Gastroesophageal sphincter (tissue), 4 donors: Measurements from ENCODE around the gene FGF7. TPM values are rescaled to one million over a fixed set of nuclear protein-coding genes. Genes with fewer than 3 reads are reported as not detected.

ENCODE experiments used
- ATAC-seq: fragments of 150-250 bp; one replicate; pipeline ENCODE4 v1.9.1; 2016; ENCODE audit warnings: mild to moderate bottlenecking, moderate library complexity
- H3K27ac ChIP-seq, 4 donors: fragments of 200-600 bp; sonication (generic) in 3 of 4; 1 replicate in 3 of 4; 2 replicates in 1 of 4; pipeline ENCODE4 v1.5.1; 2016 to 2019
- H3K27me3 ChIP-seq: fragments of 200-600 bp; sonication (generic); one replicate; pipeline ENCODE4 v1.5.1; 2019
- H3K36me3 ChIP-seq, 2 donors: fragments of 200-600 bp; sonication (generic); one replicate each; pipeline ENCODE4 v1.5.1; 2019; ENCODE audit warnings: control low read depth in 1 of 2
- H3K4me1 ChIP-seq, 3 donors: fragments of 200-600 bp; sonication (generic); 1 replicate in 2 of 3; 2 replicates in 1 of 3; pipeline ENCODE4 v1.5.1; 2016 to 2019; ENCODE audit warnings: control low read depth in 2 of 3
- H3K4me3 ChIP-seq, 2 donors: fragments of 200-600 bp; sonication (generic); one replicate each; pipeline ENCODE4 v1.5.1; 2019; ENCODE audit warnings: mild to moderate bottlenecking in 1 of 2, moderate library complexity in 1 of 2
- H3K9me3 ChIP-seq, 3 donors: fragments of 200-600 bp; sonication (generic); one replicate each; pipeline ENCODE4 v1.5.1; 2017 to 2019; ENCODE audit warnings: control low read depth in 2 of 3
- EP300 ChIP-seq: sonication (generic); formaldehyde crosslinking; IDR thresholded peaks from one replicate; pipeline ENCODE4 v1.6.1; 2017; ENCODE audit warnings: antibody characterized with exemption, mild to moderate bottlenecking
- POLR2A ChIP-seq, 2 donors: fragments of 450-650 bp; IDR thresholded peaks; one replicate each; pipeline ENCODE4 v1.6.1; 2017; ENCODE audit warnings: antibody characterized with exemption in 2 of 2, mild to moderate bottlenecking in 2 of 2, moderate library complexity in 1 of 2
- POLR2AphosphoS5 ChIP-seq: sonication (generic); formaldehyde crosslinking; IDR thresholded peaks from one replicate; pipeline ENCODE4 v1.6.1; 2017; ENCODE audit warnings: antibody characterized with exemption
- WGBS, 2 donors: methylation state at CpG; one replicate each; pipeline ENCODE4 v1.1.5; 2018; ENCODE audit warnings: low coverage in 1 of 2; 5-methylcytosine and 5-hydroxymethylcytosine counted together
- total RNA-seq, 4 donors: library from RNA; depleted of rRNA; stranded (reverse); fragments of >200 nt; gene quantifications; one replicate each; pipeline ENCODE4 v1.1.0, GENCODE V29; 2016
- TF ChIP-seq, protein P1 (sequence below), 4 experiments: fragments of 200-600 bp in 2 of 4; fragments of 450-650 bp in 2 of 4; sonication (generic) in 1 of 4; IDR thresholded peaks; one replicate each; pipeline ENCODE4 v1.5.1; 2017 to 2019; ENCODE audit warnings: antibody characterized with exemption in 4 of 4, mild to moderate bottlenecking in 2 of 4, moderate library complexity in 2 of 4

The FGF7 gene
- total RNA-seq, 4 donors from 2014 or later, result 67.5 to 106 (median 83.1) TPM

DNA sequence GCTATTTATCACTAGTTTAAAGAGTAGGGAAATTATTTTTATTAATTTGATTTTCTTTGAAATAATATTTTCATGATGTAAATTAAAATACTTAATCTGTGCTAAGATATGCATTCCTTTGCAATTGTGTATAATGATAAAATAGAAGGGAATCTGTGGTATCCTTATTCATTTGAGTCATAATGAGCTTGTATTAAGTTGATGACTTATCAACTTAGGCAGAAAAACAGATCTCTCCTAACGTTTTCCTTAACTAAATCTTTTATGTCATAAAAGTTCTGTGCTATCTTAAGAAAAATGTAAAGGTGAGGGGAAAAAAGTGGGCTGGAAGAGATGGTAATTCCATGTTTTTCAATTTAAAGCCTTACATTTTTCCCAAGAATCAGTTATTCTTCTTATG lies 1.9 kb downstream of the FGF7 start:
- Histone ChIP-seq H3K27ac (peak overlapping the region; percentile 71 to 94 (median 78)), H3K9me3 (no peaks in the 10 kb centered on the region), H3K36me3 (no peaks in the 10 kb centered on the region), H3K4me1 (peaks cover 0 to 25% (median 0%) of the 10 kb centered on the region in 3 donors), H3K27me3 (no peaks in the 10 kb centered on the region), H3K4me3 (peak overlapping the region; percentile 55 to 98)
- WGBS, 2 donors, result 7 to 18% methylated on average over 1 of the region's 1 CpG
- TF ChIP-seq POLR2AphosphoS5, result no peak
- no peak for TF ChIP-seq POLR2A (IDR thresholded peaks at IDR 0.05)
- TF ChIP-seq, protein P1, sequence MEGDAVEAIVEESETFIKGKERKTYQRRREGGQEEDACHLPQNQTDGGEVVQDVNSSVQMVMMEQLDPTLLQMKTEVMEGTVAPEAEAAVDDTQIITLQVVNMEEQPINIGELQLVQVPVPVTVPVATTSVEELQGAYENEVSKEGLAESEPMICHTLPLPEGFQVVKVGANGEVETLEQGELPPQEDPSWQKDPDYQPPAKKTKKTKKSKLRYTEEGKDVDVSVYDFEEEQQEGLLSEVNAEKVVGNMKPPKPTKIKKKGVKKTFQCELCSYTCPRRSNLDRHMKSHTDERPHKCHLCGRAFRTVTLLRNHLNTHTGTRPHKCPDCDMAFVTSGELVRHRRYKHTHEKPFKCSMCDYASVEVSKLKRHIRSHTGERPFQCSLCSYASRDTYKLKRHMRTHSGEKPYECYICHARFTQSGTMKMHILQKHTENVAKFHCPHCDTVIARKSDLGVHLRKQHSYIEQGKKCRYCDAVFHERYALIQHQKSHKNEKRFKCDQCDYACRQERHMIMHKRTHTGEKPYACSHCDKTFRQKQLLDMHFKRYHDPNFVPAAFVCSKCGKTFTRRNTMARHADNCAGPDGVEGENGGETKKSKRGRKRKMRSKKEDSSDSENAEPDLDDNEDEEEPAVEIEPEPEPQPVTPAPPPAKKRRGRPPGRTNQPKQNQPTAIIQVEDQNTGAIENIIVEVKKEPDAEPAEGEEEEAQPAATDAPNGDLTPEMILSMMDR (IDR thresholded peaks at IDR 0.05), result no peak
- no peak for TF ChIP-seq EP300
- ATAC-seq, result no peak

DNA sequence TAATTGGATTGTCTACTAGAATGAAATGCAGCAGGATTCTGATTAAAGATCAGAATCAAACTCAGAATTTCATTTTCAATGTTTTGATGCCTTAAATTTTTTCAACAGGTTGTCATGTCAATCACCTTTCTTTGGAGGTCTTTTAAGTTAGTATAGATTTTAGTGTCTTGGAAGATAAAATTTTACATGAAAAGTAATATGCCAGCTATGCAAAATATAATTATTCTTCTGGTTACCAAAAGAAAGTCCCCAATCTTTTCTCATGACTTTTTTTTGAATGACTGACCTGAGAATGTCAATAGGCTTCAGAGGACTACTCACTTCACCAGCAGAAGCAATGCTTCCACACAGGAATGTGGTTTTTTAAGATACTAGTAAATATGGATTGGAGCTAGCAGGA lies 4.3 kb downstream of the FGF7 start:
- H3K27me3 ChIP-seq, result no peaks in the 10 kb centered on the region
- H3K36me3 ChIP-seq, result no peaks in the 10 kb centered on the region
- ATAC-seq, result no peak
- peak overlapping the region; percentile 55 to 98 for H3K4me3 ChIP-seq
- peaks cover 0 to 32% (median 0%) of the 10 kb centered on the region in 3 donors for H3K4me1 ChIP-seq
- peak overlapping the region; percentile 71 to 78 (median 76) for H3K27ac ChIP-seq
- no peak for TF ChIP-seq POLR2A (IDR thresholded peaks at IDR 0.05)
- no peak for TF ChIP-seq EP300
- TF ChIP-seq POLR2AphosphoS5, result no peak
- TF ChIP-seq, protein P1 (IDR thresholded peaks at IDR 0.05), result no peak
- no peaks in the 10 kb centered on the region for H3K9me3 ChIP-seq

DNA sequence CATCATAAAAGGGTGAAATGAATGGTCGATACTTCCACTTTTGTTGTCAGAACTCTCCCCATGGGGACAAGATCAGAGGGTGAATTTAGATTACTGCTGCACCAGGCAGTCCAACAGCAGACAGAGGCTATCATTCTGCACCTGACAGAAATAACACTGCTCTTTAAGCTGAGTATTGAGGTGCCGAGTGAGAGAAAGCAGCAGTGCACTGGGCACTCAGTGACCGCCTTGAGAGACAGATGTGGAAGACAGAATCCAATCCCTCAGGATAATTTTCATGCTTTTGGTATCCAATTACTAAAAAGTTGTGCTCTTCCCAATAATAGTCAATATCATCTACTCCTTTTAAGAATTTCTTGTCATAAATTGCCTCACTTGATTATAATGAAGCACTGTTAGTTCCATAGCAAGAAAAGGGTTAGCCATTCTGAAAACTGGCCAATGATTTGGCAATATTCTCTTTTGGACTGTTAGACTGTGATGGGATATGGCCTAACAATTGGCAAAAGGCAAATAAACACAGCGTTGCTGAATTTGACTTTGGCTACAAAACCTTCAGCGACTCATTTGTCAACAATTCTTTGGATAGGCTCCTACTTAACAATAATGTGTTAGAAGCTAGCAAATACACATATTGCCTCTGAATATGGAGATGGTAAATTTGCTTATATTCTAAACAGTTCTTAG lies 5.5 kb downstream of the FGF7 start:
- H3K9me3 ChIP-seq, result no peaks in the 10 kb centered on the region
- no peaks in the 10 kb centered on the region for H3K27me3 ChIP-seq
- H3K27ac ChIP-seq, result peak overlapping the region; percentile 71 to 78 (median 76)
- H3K4me1 ChIP-seq, result peaks cover 0 to 39% (median 5%) of the 10 kb centered on the region in 3 donors
- no peak for TF ChIP-seq EP300
- no peak for TF ChIP-seq POLR2A (IDR thresholded peaks at IDR 0.05)
- peak; percentile 78 for TF ChIP-seq POLR2AphosphoS5
- ATAC-seq, result peak; percentile 88
- no peaks in the 10 kb centered on the region for H3K36me3 ChIP-seq
- 29 to 30% methylated on average over 5 of the region's 5 CpGs for WGBS, 2 donors
- H3K4me3 ChIP-seq, result peak overlapping the region; percentile 55 to 98

DNA sequence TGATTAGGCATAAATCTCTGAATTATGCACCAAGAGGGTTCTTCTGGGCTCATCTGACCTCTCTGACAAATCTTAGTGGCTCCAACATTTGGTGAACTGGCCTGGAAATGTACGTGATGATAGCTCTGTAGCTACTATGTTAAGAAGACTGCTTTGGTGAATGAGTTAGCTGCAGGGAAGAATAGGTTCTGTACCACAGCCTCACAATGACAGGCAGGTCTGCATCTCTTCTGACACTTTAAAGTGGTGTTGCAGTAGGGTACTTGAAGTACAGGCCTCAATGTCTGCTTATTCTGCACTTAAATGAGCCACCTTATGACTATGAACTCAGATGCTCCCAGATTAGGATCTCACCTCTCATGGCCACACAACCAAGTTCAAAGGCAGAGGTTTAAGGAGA lies 7.0 kb downstream of the FGF7 start:
- Histone ChIP-seq H3K4me1 (peaks cover 0 to 54% (median 5%) of the 10 kb centered on the region in 3 donors), H3K9me3 (no peaks in the 10 kb centered on the region), H3K27me3 (no peaks in the 10 kb centered on the region), H3K27ac (peak overlapping the region; percentile 59 to 78 (median 73)), H3K4me3 (no peak overlapping the region), H3K36me3 (no peaks in the 10 kb centered on the region)
- WGBS, 2 donors, result no CpG with 5 or more reads among the region's 1 CpG
- no peak for ATAC-seq
- TF ChIP-seq EP300 (no peak), POLR2A (IDR thresholded peaks at IDR 0.05) (no peak), POLR2AphosphoS5 (no peak)
- TF ChIP-seq, protein P1 (IDR thresholded peaks at IDR 0.05), result no peak

DNA sequence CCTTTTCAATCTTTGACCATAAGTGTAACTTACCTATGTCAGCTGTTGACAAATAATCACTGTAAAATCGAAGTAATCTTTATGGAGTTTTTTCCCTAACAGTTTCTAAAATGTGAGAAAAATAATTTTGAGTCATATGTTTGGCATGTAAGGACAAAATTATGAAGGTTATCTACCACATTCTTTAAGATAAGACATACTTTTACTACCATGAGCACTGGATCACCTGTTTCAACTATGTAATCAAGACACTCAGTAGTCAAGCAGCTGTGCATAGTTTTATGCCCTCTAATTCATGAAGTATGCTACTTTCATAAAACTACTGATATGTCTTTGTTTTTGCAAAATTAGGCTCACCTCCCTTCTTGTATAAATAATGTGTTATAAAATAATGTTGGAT lies 12.1 kb downstream of the FGF7 start:
- no peaks in the 10 kb centered on the region for H3K27me3 ChIP-seq
- H3K4me3 ChIP-seq, result no peak overlapping the region
- 57 to 83% methylated on average over 1 of the region's 1 CpG for WGBS, 2 donors
- peak overlapping the region; percentile 39 to 70 (median 57) for H3K27ac ChIP-seq
- no peaks in the 10 kb centered on the region for H3K36me3 ChIP-seq
- no peaks in the 10 kb centered on the region for H3K9me3 ChIP-seq
- peaks cover 7 to 86% (median 12%) of the 10 kb centered on the region in 3 donors for H3K4me1 ChIP-seq
- ATAC-seq, result no peak
- TF ChIP-seq, protein P1 (IDR thresholded peaks at IDR 0.05), result no peak
- TF ChIP-seq EP300 (no peak), POLR2AphosphoS5 (no peak), POLR2A (IDR thresholded peaks at IDR 0.05) (no peak)
